ENCODE data around the gene WDFY4.

GRCh38 chr10:48639632-48640031 is 45.0 kb upstream of the WDFY4 start:
- TF ChIP-seq CTCF (IDR thresholded peaks at IDR 0.05) (no peak), POLR2A (IDR thresholded peaks at IDR 0.05) (no peak)
